ENCODE data around the gene AGAP4.
"Not testable (repeated sequence)": the region's sequence is repeated elsewhere in the genome, so short reads cannot be mapped to it uniquely, and the experiment has no call there.

AGAP4 gene

DNA sequence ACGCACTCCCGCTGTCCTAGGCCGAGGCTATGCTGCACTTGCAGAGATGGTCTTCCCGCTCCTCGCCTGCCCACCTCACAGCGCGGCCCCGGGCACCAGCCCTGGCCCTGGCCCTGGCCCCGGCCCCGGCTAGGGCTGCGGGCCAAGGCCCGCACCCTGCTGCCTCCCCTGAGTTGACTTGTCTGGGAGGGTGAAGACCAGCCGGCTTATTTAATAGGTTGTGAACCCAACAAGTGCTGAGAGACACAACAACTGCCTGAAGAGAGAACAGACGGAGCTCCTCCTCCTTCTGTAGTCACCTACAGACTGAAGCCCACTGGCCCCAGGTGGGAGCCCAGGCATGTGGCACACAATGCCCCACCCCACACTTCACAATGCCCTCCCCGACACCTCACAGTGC is at the start of gene AGAP4:
TSS of gene AGAP4 (minus strand) at position 101 of the 400 bp plus-strand sequence. CDS start 153 bp downstream, outside the sequence.
- H3K4me3 ChIP-seq (ENCODE audit: low read depth in 1 of 5, low read length in 5 of 5); H3K27me3 ChIP-seq (ENCODE audit: control insufficient read depth in 5 of 5, insufficient read depth in 4 of 5, low read length in 5 of 5); H3K27ac ChIP-seq (ENCODE audit: low read depth, low read length); H3K9me3 ChIP-seq (ENCODE audit: control insufficient read depth in 5 of 5, low read length in 5 of 5); H3K9ac ChIP-seq (ENCODE audit: low read length in 5 of 5); H3K4me1 ChIP-seq (ENCODE audit: control insufficient read depth in 5 of 5, insufficient read depth in 5 of 5, low read length in 5 of 5); H3K36me3 ChIP-seq (ENCODE audit: control insufficient read depth in 5 of 5, insufficient read depth in 5 of 5, low read length in 5 of 5): not testable (repeated sequence)

- H3K9me3 ChIP-seq (ENCODE audit: control insufficient read depth in 5 of 5, low read length in 5 of 5); H3K4me3 ChIP-seq (ENCODE audit: low read depth in 1 of 5, low read length in 5 of 5); H3K4me1 ChIP-seq (ENCODE audit: control insufficient read depth in 5 of 5, insufficient read depth in 5 of 5, low read length in 5 of 5); H3K27me3 ChIP-seq (ENCODE audit: control insufficient read depth in 5 of 5, insufficient read depth in 4 of 5, low read length in 5 of 5); H3K36me3 ChIP-seq (ENCODE audit: control insufficient read depth in 5 of 5, insufficient read depth in 5 of 5, low read length in 5 of 5); H3K27ac ChIP-seq (ENCODE audit: low read depth, low read length); H3K9ac ChIP-seq (ENCODE audit: low read length in 5 of 5): not testable (repeated sequence)
Observed at GRCh38 chr10:45890721-45891120, 43.4 kb upstream of the AGAP4 start.

DNA sequence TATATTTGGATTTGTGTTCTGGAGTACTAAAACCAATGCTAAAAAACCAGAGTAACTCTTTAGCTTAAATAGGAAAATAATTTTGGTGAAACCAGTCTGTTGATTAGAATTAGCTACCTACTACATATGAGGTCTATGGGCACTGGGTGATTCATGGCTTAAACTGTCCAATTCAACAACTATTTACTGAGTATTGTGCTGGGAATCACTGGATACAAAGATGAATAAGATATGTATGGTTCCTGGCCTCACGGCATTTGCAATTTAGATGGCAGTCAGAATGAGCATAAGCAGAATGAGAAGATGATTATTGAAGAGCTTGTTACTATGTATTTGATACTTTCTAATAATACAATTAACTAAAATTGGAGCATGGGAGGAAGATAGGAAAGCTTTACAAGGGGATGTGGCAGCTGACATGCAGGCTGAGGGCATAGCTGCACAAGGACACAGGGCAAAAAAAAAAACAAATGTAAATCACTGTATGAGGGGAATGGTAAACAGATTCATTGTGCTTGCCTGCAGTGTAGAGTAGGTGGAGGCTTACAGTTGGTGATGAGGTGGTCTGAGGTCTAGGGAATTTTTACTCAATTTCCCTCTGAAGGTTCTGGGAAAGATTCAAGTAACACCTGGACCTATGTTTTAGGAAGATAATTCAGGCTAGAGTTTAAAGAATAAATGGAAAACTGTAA is 42.4 kb upstream of the AGAP4 start:
- H3K9me3 ChIP-seq (ENCODE audit: control insufficient read depth in 5 of 5, low read length in 5 of 5); H3K4me1 ChIP-seq (ENCODE audit: control insufficient read depth in 5 of 5, insufficient read depth in 5 of 5, low read length in 5 of 5); H3K9ac ChIP-seq (ENCODE audit: low read length in 5 of 5); H3K36me3 ChIP-seq (ENCODE audit: control insufficient read depth in 5 of 5, insufficient read depth in 5 of 5, low read length in 5 of 5); H3K27ac ChIP-seq (ENCODE audit: low read depth, low read length); H3K27me3 ChIP-seq (ENCODE audit: control insufficient read depth in 5 of 5, insufficient read depth in 4 of 5, low read length in 5 of 5); H3K4me3 ChIP-seq (ENCODE audit: low read depth in 1 of 5, low read length in 5 of 5): not testable (repeated sequence)

DNA sequence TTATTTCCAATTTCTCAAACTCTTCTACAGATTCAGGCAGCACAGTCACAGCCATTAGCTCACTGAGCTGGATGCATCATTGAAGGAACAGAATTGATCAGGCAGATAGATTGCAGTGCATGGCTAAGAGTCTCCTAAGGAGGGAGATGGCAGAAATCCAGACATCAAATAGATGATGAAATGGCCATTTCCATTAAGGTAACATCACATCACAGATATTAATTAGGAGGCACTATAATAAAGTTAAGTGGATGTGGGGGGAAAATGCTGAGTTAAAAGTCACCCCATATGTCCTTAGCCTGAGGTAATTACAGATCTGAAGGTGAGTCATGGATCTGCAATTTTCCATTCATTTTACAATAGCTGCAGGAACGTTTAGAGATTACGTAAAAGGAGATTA is 35.6 kb upstream of the AGAP4 start:
- not testable (repeated sequence) for H3K9ac ChIP-seq (ENCODE audit: low read length in 5 of 5); H3K27ac ChIP-seq (ENCODE audit: low read depth, low read length); H3K9me3 ChIP-seq (ENCODE audit: control insufficient read depth in 5 of 5, low read length in 5 of 5); H3K27me3 ChIP-seq (ENCODE audit: control insufficient read depth in 5 of 5, insufficient read depth in 4 of 5, low read length in 5 of 5); H3K4me1 ChIP-seq (ENCODE audit: control insufficient read depth in 5 of 5, insufficient read depth in 5 of 5, low read length in 5 of 5); H3K36me3 ChIP-seq (ENCODE audit: control insufficient read depth in 5 of 5, insufficient read depth in 5 of 5, low read length in 5 of 5); H3K4me3 ChIP-seq (ENCODE audit: low read depth in 1 of 5, low read length in 5 of 5)

DNA sequence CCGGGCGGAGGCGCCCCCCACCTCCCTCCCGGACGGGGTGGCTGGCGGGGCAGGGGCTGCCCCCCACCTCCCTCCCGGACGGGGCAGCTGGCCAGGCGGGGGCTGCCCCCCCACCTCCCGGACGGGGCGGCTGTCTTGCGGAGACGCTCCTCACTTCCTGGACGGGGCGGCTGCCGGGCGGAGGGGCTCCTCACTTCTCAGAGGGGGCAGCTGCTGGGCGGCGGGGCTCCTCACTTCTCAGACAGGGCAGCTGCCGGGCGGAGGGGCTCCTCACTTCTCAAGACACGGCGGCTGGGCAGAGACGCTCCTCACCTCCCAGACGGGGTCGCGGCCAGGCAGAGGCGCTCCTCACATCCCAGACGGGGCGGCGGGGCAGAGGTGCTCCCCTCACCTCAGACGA is 18.1 kb upstream of the AGAP4 start:
- H3K4me3 ChIP-seq (ENCODE audit: low read depth in 1 of 5, low read length in 5 of 5); H3K36me3 ChIP-seq (ENCODE audit: control insufficient read depth in 5 of 5, insufficient read depth in 5 of 5, low read length in 5 of 5); H3K4me1 ChIP-seq (ENCODE audit: control insufficient read depth in 5 of 5, insufficient read depth in 5 of 5, low read length in 5 of 5); H3K9me3 ChIP-seq (ENCODE audit: control insufficient read depth in 5 of 5, low read length in 5 of 5); H3K27ac ChIP-seq (ENCODE audit: low read depth, low read length); H3K27me3 ChIP-seq (ENCODE audit: control insufficient read depth in 5 of 5, insufficient read depth in 4 of 5, low read length in 5 of 5); H3K9ac ChIP-seq (ENCODE audit: low read length in 5 of 5): not testable (repeated sequence)

DNA sequence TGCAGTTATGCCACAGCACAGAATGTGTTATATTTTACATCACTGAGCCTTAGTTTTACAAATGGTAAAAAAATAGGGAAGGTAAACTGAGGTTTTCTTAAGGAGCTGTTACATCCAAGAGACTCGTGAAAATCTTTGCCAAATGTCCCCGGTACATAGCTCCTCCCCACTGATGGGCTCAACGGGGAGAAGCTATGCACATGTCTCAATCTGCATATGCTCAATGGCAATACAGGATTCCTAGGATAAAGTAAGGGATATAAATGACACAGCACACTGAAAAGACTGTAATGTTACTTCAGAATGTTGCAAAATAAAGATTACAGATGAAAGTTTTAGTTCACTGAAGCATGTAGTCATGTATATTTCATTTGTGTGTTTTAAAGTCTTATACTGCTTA is 17.0 kb upstream of the AGAP4 start:
- H3K9ac ChIP-seq (ENCODE audit: low read length in 5 of 5); H3K36me3 ChIP-seq (ENCODE audit: control insufficient read depth in 5 of 5, insufficient read depth in 5 of 5, low read length in 5 of 5); H3K4me3 ChIP-seq (ENCODE audit: low read depth in 1 of 5, low read length in 5 of 5); H3K27ac ChIP-seq (ENCODE audit: low read depth, low read length); H3K9me3 ChIP-seq (ENCODE audit: control insufficient read depth in 5 of 5, low read length in 5 of 5); H3K4me1 ChIP-seq (ENCODE audit: control insufficient read depth in 5 of 5, insufficient read depth in 5 of 5, low read length in 5 of 5); H3K27me3 ChIP-seq (ENCODE audit: control insufficient read depth in 5 of 5, insufficient read depth in 4 of 5, low read length in 5 of 5): not testable (repeated sequence)

DNA sequence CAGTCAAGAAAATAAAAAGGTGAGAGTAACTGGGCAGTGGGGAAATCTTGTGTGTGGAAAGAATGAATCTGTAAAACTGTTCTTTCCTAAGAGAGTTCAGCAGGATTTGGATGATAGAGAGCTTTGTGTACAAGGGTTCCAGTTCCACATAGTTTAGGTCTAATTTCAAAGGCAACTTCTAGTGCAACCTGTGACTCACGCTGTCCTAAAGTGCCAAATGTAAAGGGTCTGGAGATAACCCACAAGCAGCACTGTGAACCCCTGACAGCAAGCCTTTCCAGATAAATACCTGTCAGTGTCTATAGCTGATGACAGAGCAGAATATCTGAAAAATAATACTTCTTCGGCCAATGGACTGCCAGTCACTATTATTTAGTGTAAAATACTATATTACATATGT is 16.3 kb upstream of the AGAP4 start:
- not testable (repeated sequence) for H3K4me3 ChIP-seq (ENCODE audit: low read depth in 1 of 5, low read length in 5 of 5); H3K4me1 ChIP-seq (ENCODE audit: control insufficient read depth in 5 of 5, insufficient read depth in 5 of 5, low read length in 5 of 5); H3K9me3 ChIP-seq (ENCODE audit: control insufficient read depth in 5 of 5, low read length in 5 of 5); H3K27me3 ChIP-seq (ENCODE audit: control insufficient read depth in 5 of 5, insufficient read depth in 4 of 5, low read length in 5 of 5); H3K27ac ChIP-seq (ENCODE audit: low read depth, low read length); H3K36me3 ChIP-seq (ENCODE audit: control insufficient read depth in 5 of 5, insufficient read depth in 5 of 5, low read length in 5 of 5); H3K9ac ChIP-seq (ENCODE audit: low read length in 5 of 5)

- not testable (repeated sequence) for H3K36me3 ChIP-seq (ENCODE audit: control insufficient read depth in 5 of 5, insufficient read depth in 5 of 5, low read length in 5 of 5); H3K4me3 ChIP-seq (ENCODE audit: low read depth in 1 of 5, low read length in 5 of 5); H3K9ac ChIP-seq (ENCODE audit: low read length in 5 of 5); H3K27me3 ChIP-seq (ENCODE audit: control insufficient read depth in 5 of 5, insufficient read depth in 4 of 5, low read length in 5 of 5); H3K4me1 ChIP-seq (ENCODE audit: control insufficient read depth in 5 of 5, insufficient read depth in 5 of 5, low read length in 5 of 5); H3K27ac ChIP-seq (ENCODE audit: low read depth, low read length); H3K9me3 ChIP-seq (ENCODE audit: control insufficient read depth in 5 of 5, low read length in 5 of 5)
Observed at GRCh38 chr10:45857931-45858330, 10.6 kb upstream of the AGAP4 start.

GRCh38 chr10:45848467-45848866 is 1.2 kb upstream of the AGAP4 start:
- H3K27me3 ChIP-seq (ENCODE audit: control insufficient read depth in 5 of 5, insufficient read depth in 4 of 5, low read length in 5 of 5); H3K4me1 ChIP-seq (ENCODE audit: control insufficient read depth in 5 of 5, insufficient read depth in 5 of 5, low read length in 5 of 5); H3K9ac ChIP-seq (ENCODE audit: low read length in 5 of 5); H3K36me3 ChIP-seq (ENCODE audit: control insufficient read depth in 5 of 5, insufficient read depth in 5 of 5, low read length in 5 of 5); H3K27ac ChIP-seq (ENCODE audit: low read depth, low read length); H3K4me3 ChIP-seq (ENCODE audit: low read depth in 1 of 5, low read length in 5 of 5); H3K9me3 ChIP-seq (ENCODE audit: control insufficient read depth in 5 of 5, low read length in 5 of 5): not testable (repeated sequence)

DNA sequence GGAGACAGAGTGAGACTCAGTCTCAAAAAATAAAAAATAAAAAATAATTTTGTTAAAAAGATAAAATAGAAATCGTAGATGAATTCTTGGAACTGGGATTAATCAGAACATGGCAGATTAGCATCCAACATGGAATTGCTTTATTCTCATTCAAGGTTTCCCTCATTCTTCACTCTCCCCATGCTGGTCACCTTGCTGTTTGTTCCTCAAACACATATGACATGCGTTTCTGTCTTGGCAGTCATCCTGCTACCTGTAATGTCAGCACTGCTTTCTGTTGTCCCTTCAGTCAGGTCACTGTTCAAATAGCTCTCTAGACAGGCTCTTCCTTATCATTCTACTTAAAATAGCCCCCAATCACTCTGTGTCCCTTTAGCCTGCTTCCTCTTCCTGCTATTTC is 24.4 kb downstream of the AGAP4 start:
- H3K9me3 ChIP-seq (ENCODE audit: control insufficient read depth in 5 of 5, low read length in 5 of 5); H3K27me3 ChIP-seq (ENCODE audit: control insufficient read depth in 5 of 5, insufficient read depth in 4 of 5, low read length in 5 of 5); H3K36me3 ChIP-seq (ENCODE audit: control insufficient read depth in 5 of 5, insufficient read depth in 5 of 5, low read length in 5 of 5); H3K9ac ChIP-seq (ENCODE audit: low read length in 5 of 5); H3K4me1 ChIP-seq (ENCODE audit: control insufficient read depth in 5 of 5, insufficient read depth in 5 of 5, low read length in 5 of 5); H3K27ac ChIP-seq (ENCODE audit: low read depth, low read length); H3K4me3 ChIP-seq (ENCODE audit: low read depth in 1 of 5, low read length in 5 of 5): not testable (repeated sequence)
